NT2/D1 (cell line): ENCODE results near the gene ANXA11.

ENCODE experiments used
- SUZ12 ChIP-seq: IDR thresholded peaks from 2 replicates; pipeline ENCODE4 v1.6.1; 2011; ENCODE audit not compliant: insufficient read length, insufficient read depth; ENCODE audit errors: extremely low read depth
- YY1 ChIP-seq: IDR thresholded peaks from 2 replicates; pipeline ENCODE4 v1.6.1; 2011; ENCODE audit not compliant: insufficient read length, insufficient read depth
- ZNF274 ChIP-seq: IDR thresholded peaks from 2 replicates; pipeline ENCODE4 v1.6.1; 2011; ENCODE audit warnings: mild to moderate bottlenecking, low read depth, low read length

GRCh38 chr10:80152820-80153219 lies 52.5 kb downstream of the ANXA11 start:
- TF ChIP-seq YY1: no peak
- no peak for TF ChIP-seq ZNF274
- TF ChIP-seq SUZ12: no peak
